Measurements from ENCODE around the gene POTEI.
"Not testable (repeated sequence)": the region's sequence is repeated elsewhere in the genome, so short reads cannot be mapped to it uniquely, and the experiment has no call there.

- not testable (repeated sequence) for TF ChIP-seq CTCF, ELF1 (IDR thresholded peaks at IDR 0.05)
Observed at GRCh38 chr2:130529545-130529944, 20.4 kb upstream of the POTEI start.

Measured in SK-N-SH (cell line).